Glutamatergic neuron (in vitro differentiated cells): ENCODE measurements around the gene ATP2B3. TPM values are rescaled to one million over a fixed set of nuclear protein-coding genes. Genes with fewer than 3 reads are reported as not detected.
A peak's percentile ranks its signal among the peaks of the same experiment; 100 is the strongest.

Experiments used
- DNase-seq: peaks from one replicate; pipeline ENCODE4 v3.0.0; 2022
- H3K27ac Mint-ChIP-seq: one replicate; pipeline ENCODE4 v1.8.0; 2020; ENCODE audit warnings: mild to moderate bottlenecking, mixed read lengths, inconsistent platforms; ENCODE audit not compliant: unreplicated experiment
- H3K27me3 Mint-ChIP-seq: one replicate; pipeline ENCODE4 v1.8.0; 2020; ENCODE audit warnings: mild to moderate bottlenecking, moderate library complexity, mixed read lengths, inconsistent platforms; ENCODE audit not compliant: unreplicated experiment
- H3K36me3 Mint-ChIP-seq: one replicate; pipeline ENCODE4 v1.8.0; 2020; ENCODE audit warnings: mild to moderate bottlenecking, mixed read lengths, inconsistent platforms; ENCODE audit not compliant: unreplicated experiment
- H3K4me1 Mint-ChIP-seq: one replicate; pipeline ENCODE4 v1.8.0; 2020; ENCODE audit warnings: mild to moderate bottlenecking, low read depth, mixed read lengths, inconsistent platforms; ENCODE audit not compliant: unreplicated experiment
- H3K4me3 Mint-ChIP-seq: one replicate; pipeline ENCODE4 v1.8.0; 2020; ENCODE audit warnings: mild to moderate bottlenecking, mixed read lengths, inconsistent platforms; ENCODE audit not compliant: unreplicated experiment
- H3K9me3 Mint-ChIP-seq: one replicate; pipeline ENCODE4 v1.8.0; 2020; ENCODE audit warnings: mild to moderate bottlenecking, moderate library complexity, mixed read lengths, inconsistent platforms; ENCODE audit not compliant: unreplicated experiment
- total RNA-seq: library from RNA; stranded (reverse); fragmentation: NEBNext Ultra II Directional; extraction: Animal tissue kit (Norgen Biotek cat#: 25700); gene quantifications from one replicate; pipeline ENCODE4 v1.2.1, GENCODE V29; 2021; ENCODE audit not compliant: unreplicated experiment
- TF ChIP-seq, protein P1 (sequence below): fragments of 200-600 bp; sonication (generic); IDR thresholded peaks from one replicate; pipeline ENCODE4 v1.5.0; 2021; ENCODE audit not compliant: partially characterized antibody, unreplicated experiment

Gene ATP2B3
- total RNA-seq, 1 donor from 2014 or later = 68.0 TPM

DNA sequence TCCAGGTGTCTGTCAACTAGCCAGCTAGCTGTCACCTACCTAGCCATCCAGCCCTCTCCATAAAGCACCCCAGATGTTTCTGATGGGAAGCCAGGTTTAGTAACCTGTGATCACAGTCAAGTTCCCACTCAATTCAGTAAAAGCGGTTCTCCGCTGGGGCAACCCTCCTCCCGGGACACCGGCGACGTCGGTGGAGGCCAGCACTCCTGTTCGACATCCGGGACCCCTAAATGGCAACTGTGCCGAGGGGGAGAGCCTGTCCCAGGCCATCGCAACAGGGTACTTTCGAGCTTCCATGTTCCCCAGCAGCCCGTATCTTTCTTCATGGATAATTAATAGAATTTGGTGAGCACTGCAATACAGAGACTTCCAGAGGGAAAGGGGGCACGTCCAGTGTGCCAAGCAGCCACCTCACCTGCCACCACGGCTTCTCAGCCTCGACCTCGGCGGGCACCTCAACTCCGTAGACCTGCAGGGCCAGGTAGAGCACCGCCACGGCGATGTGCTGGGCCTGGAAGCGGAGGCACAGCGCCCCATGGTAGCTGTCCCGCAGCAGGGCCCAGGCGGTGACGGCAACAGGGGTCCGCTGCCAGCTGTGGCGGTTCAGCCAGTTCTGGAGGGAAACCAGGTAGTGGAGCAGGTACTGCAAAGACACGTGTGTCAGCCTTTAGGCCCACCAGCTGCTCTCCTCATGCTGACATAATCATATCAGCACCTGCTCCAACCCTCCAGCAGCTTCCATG is 74.8 kb downstream of the ATP2B3 start:
- Mint-ChIP-seq H3K36me3 (peaks cover 4% of the 10 kb centered on the region), H3K4me3 (no peak overlapping the region), H3K27me3 (no peaks in the 10 kb centered on the region), H3K4me1 (peaks cover 33% of the 10 kb centered on the region), H3K27ac (no peak overlapping the region), H3K9me3 (peaks cover 3% of the 10 kb centered on the region)
- TF ChIP-seq, protein P1, sequence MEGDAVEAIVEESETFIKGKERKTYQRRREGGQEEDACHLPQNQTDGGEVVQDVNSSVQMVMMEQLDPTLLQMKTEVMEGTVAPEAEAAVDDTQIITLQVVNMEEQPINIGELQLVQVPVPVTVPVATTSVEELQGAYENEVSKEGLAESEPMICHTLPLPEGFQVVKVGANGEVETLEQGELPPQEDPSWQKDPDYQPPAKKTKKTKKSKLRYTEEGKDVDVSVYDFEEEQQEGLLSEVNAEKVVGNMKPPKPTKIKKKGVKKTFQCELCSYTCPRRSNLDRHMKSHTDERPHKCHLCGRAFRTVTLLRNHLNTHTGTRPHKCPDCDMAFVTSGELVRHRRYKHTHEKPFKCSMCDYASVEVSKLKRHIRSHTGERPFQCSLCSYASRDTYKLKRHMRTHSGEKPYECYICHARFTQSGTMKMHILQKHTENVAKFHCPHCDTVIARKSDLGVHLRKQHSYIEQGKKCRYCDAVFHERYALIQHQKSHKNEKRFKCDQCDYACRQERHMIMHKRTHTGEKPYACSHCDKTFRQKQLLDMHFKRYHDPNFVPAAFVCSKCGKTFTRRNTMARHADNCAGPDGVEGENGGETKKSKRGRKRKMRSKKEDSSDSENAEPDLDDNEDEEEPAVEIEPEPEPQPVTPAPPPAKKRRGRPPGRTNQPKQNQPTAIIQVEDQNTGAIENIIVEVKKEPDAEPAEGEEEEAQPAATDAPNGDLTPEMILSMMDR = no peak
- DNase-seq = no peak

DNA sequence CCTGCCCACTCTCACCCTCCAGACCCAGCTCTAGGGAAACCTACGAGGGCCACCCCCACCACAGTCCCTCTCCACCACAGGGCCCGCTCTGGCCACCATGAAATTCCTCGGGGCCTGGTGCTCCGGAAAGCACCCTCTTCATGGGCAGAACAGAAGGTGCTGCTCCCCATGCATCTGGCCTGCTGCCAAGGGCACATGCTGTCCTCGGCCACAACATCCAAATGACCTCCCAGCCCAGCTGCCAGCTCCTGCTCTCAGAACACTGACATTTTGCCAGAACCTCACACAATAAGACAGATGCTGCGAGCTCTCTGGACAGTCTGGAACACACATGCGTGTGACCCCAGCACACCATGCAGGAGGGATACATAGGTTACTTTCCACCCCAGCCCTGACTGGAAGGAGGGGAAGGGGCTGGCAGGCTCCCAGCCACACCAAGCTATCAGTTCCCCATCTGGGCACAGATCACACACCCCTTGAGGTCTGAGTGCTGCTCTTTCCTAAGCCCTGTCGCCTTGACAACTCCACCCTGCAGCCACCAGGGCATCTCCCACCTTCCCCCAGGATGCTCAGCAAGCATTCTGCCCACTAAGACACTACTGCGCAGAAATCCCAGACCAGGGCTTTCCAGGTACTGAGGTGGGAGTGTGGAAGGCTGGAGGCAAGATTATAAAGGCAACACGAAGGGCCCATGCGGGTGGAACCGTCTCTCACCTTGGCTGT is 75.7 kb downstream of the ATP2B3 start:
- Mint-ChIP-seq H3K36me3 (peaks cover 3% of the 10 kb centered on the region), H3K4me1 (peaks cover 33% of the 10 kb centered on the region), H3K9me3 (peaks cover 8% of the 10 kb centered on the region), H3K27me3 (no peaks in the 10 kb centered on the region), H3K27ac (peak overlapping the region; percentile 72), H3K4me3 (no peak overlapping the region)
- TF ChIP-seq, protein P1 = no peak
- DNase-seq = no peak

DNA sequence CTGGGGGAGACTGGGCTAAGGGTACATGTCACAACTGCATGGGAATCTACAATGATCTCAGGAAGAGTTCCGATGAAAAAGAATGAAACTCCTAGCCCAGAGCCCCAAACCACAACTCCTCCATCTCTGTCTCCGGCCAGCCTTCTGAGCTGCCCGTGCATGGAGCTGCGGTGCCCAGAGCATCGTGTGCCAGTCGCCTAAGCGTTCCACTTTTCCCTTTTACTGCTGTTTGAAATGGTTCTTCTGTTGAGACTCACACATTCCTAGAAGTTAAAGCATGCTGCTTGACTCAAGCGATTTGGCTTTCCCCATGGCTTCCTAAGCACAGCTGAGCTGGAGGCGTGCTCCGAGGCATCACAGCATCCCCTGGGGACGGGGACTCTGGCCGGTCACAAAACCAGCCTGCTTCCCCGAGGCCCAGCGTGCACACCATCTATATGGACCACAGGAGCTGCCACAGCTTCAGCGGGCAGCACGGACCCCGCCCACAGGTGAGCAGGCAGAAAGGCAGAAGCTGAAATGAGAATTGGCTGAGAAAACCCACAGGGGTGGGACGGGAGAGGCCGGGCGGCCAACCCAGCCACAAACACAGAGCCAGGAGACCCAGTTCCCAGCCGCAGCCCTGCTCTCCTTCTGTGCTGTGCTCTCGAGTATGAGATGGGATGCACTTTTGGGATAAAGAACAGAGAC is 76.5 kb downstream of the ATP2B3 start:
- Mint-ChIP-seq H3K36me3 (no peaks in the 10 kb centered on the region), H3K9me3 (peaks cover 8% of the 10 kb centered on the region), H3K27ac (no peak overlapping the region), H3K4me3 (no peak overlapping the region), H3K4me1 (peaks cover 31% of the 10 kb centered on the region), H3K27me3 (no peaks in the 10 kb centered on the region)
- DNase-seq = no peak
- TF ChIP-seq, protein P1 = no peak

DNA sequence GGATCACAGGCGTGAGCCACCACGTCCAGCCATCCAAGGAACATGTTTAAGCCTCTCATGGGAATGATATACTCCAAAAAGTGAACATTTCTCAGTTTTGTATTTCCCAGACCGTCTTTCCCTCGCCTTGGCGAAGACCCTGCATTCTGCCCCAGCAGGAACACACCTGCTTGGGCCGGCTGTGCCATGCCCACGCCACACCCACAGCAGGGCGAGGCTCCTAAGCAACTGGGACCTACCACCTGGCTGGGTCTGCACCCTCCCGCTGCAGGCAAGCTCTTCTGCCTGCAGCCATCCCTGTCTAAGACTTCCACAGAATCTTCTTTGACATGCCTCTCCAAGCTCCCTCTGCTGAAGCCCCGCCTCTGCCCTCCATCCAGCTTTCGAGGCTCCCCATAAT is 77.9 kb downstream of the ATP2B3 start:
- H3K4me3 Mint-ChIP-seq = peak overlapping the region; percentile 30
- no peak overlapping the region for H3K27ac Mint-ChIP-seq
- peaks cover 5% of the 10 kb centered on the region for H3K27me3 Mint-ChIP-seq
- TF ChIP-seq, protein P1 = no peak
- no peaks in the 10 kb centered on the region for H3K36me3 Mint-ChIP-seq
- H3K4me1 Mint-ChIP-seq = peaks cover 33% of the 10 kb centered on the region
- DNase-seq = no peak
- peaks cover 11% of the 10 kb centered on the region for H3K9me3 Mint-ChIP-seq
